Astrocyte (in vitro differentiated cells and primary cell): Measurements from ENCODE around the gene TRPC4AP. TPM values are rescaled to one million over a fixed set of nuclear protein-coding genes. Genes with fewer than 3 reads are reported as not detected.

Source experiments
- DNase-seq: peaks from one replicate; pipeline ENCODE4 v3.0.0-alpha.2; 2010; ENCODE audit warnings: low read depth
- FAIRE-seq: peaks from 2 replicates; lab custom pipeline; 2011; peaks lifted over from hg19 to GRCh38; lab: Jason Lieb, UNC
- H2AFZ ChIP-seq: 2 replicates; pipeline ENCODE4 v1.6.0; 2012; ENCODE audit warnings: low read depth, low read length, inconsistent platforms
- H3K27ac ChIP-seq: 2 replicates; pipeline ENCODE4 v1.5.1; 2011; ENCODE audit warnings: low read depth, low read length, inconsistent platforms
- H3K27me3 ChIP-seq: 2 replicates; pipeline ENCODE4 v1.6.0; 2011; ENCODE audit warnings: low read length, inconsistent platforms; ENCODE audit not compliant: insufficient read depth
- H3K36me3 ChIP-seq: 2 replicates; pipeline ENCODE4 v1.5.1; 2011; ENCODE audit warnings: low read length, inconsistent platforms; ENCODE audit not compliant: insufficient read depth
- H3K4me1 ChIP-seq: 2 replicates; pipeline ENCODE4 v1.5.1; 2011; ENCODE audit warnings: low read length, inconsistent platforms; ENCODE audit not compliant: insufficient read depth
- H3K4me2 ChIP-seq: 2 replicates; pipeline ENCODE4 v1.6.0; 2012; ENCODE audit warnings: low read length, inconsistent platforms
- H3K4me3 ChIP-seq: 2 replicates; pipeline ENCODE4 v1.5.1; 2011; ENCODE audit warnings: low read depth, mild to moderate bottlenecking, low read length, inconsistent platforms; ENCODE audit not compliant: insufficient read depth
- H3K79me2 ChIP-seq: 2 replicates; pipeline ENCODE4 v1.6.0; 2012; ENCODE audit warnings: mild to moderate bottlenecking, low read length, inconsistent platforms; ENCODE audit not compliant: insufficient read depth
- H3K9ac ChIP-seq: 2 replicates; pipeline ENCODE4 v1.6.0; 2012; ENCODE audit warnings: mild to moderate bottlenecking, low read length, inconsistent platforms
- H3K9me3 ChIP-seq: 2 replicates; pipeline ENCODE4 v1.5.1; 2012; ENCODE audit warnings: low read depth, mild to moderate bottlenecking, low read length, inconsistent platforms; ENCODE audit not compliant: insufficient read depth
- H4K20me1 ChIP-seq: 2 replicates; pipeline ENCODE4 v1.6.0; 2012; ENCODE audit warnings: low read length, inconsistent platforms; ENCODE audit not compliant: insufficient read depth
- H3K27ac Mint-ChIP-seq: one replicate; pipeline ENCODE4 v1.8.0; 2021; ENCODE audit warnings: mild to moderate bottlenecking, mixed read lengths; ENCODE audit not compliant: unreplicated experiment
- H3K27me3 Mint-ChIP-seq: one replicate; pipeline ENCODE4 v1.8.0; 2021; ENCODE audit warnings: low read depth, mixed read lengths; ENCODE audit not compliant: unreplicated experiment
- H3K36me3 Mint-ChIP-seq: one replicate; pipeline ENCODE4 v1.8.0; 2021; ENCODE audit warnings: low read depth, mixed read lengths; ENCODE audit not compliant: unreplicated experiment
- H3K4me1 Mint-ChIP-seq: one replicate; pipeline ENCODE4 v1.8.0; 2021; ENCODE audit warnings: low read depth, mixed read lengths; ENCODE audit not compliant: unreplicated experiment
- H3K4me3 Mint-ChIP-seq: one replicate; pipeline ENCODE4 v1.8.0; 2021; ENCODE audit warnings: mild to moderate bottlenecking, moderate library complexity, mixed read lengths; ENCODE audit not compliant: unreplicated experiment
- H3K9me3 Mint-ChIP-seq: one replicate; pipeline ENCODE4 v1.8.0; 2021; ENCODE audit warnings: mild to moderate bottlenecking, mixed read lengths; ENCODE audit not compliant: unreplicated experiment
- CTCF ChIP-seq: IDR thresholded peaks from 2 replicates; pipeline ENCODE4 v1.5.1; 2011; ENCODE audit warnings: low read depth, mild to moderate bottlenecking, inconsistent platforms, low read length, moderate library complexity; ENCODE audit not compliant: insufficient read depth
- EZH2 ChIP-seq: IDR thresholded peaks from 2 replicates; pipeline ENCODE4 v1.6.1; 2012; ENCODE audit warnings: mild to moderate bottlenecking, low read length, inconsistent platforms; ENCODE audit not compliant: insufficient read depth
- total RNA-seq: library from RNA; stranded (reverse); gene quantifications from 2 replicates; pipeline ENCODE4 v1.2.1, GENCODE V29; 2021

TRPC4AP gene
- total RNA-seq, 1 donor from 2014 or later, result 92.6 TPM

GRCh38 chr20:34995696-34996095 lies 96.9 kb downstream of the TRPC4AP start:
- Mint-ChIP-seq H3K4me3 (no peak overlapping the region), H3K36me3 (peaks cover 17% of the 10 kb centered on the region)
- no peak for TF ChIP-seq EZH2

GRCh38 chr20:34995192-34995591 lies 97.4 kb downstream of the TRPC4AP start:
- FAIRE-seq (no peak), DNase-seq (no peak)

More at GRCh38 chr20:34995696-34996095, 96.9 kb downstream of the TRPC4AP start:
- FAIRE-seq (no peak), DNase-seq (no peak)
- Mint-ChIP-seq H3K27me3 (no peaks in the 10 kb centered on the region), H3K27ac (no peak overlapping the region), H3K4me1 (peaks cover 3% of the 10 kb centered on the region), H3K9me3 (no peaks in the 10 kb centered on the region)
- no peaks in the 10 kb centered on the region for H3K4me1 ChIP-seq
- H3K27me3 ChIP-seq, result no peaks in the 10 kb centered on the region
- no peak overlapping the region for H2AFZ ChIP-seq
- H3K9ac ChIP-seq, result no peak overlapping the region
- H3K9me3 ChIP-seq, result no peaks in the 10 kb centered on the region
- no peak overlapping the region for H3K4me2 ChIP-seq
- H3K27ac ChIP-seq, result no peak overlapping the region
- no peak overlapping the region for H3K4me3 ChIP-seq
- peaks cover 39% of the 10 kb centered on the region for H4K20me1 ChIP-seq
- H3K79me2 ChIP-seq, result no peaks in the 10 kb centered on the region
- H3K36me3 ChIP-seq, result no peaks in the 10 kb centered on the region

GRCh38 chr20:34994509-34995131 lies 98.0 kb downstream of the TRPC4AP start:
- no peak for FAIRE-seq
- Histone ChIP-seq H3K4me1 (no peaks in the 10 kb centered on the region), H3K4me3 (no peak overlapping the region), H2AFZ (no peak overlapping the region), H3K36me3 (no peaks in the 10 kb centered on the region), H3K9ac (no peak overlapping the region), H3K9me3 (no peaks in the 10 kb centered on the region), H3K79me2 (no peaks in the 10 kb centered on the region), H3K27me3 (no peaks in the 10 kb centered on the region), H3K27ac (no peak overlapping the region), H3K4me2 (no peak overlapping the region), H4K20me1 (peaks cover 35% of the 10 kb centered on the region)
- peaks cover 3% of the 10 kb centered on the region for H3K4me1 Mint-ChIP-seq
- no peaks in the 10 kb centered on the region for H3K9me3 Mint-ChIP-seq
- H3K36me3 Mint-ChIP-seq, result peaks cover 19% of the 10 kb centered on the region
- no peak overlapping the region for H3K27ac Mint-ChIP-seq
- TF ChIP-seq EZH2, result no peak
- no peak for TF ChIP-seq CTCF
- no peak for DNase-seq
- H3K4me3 Mint-ChIP-seq, result no peak overlapping the region
- H3K27me3 Mint-ChIP-seq, result no peaks in the 10 kb centered on the region

More at GRCh38 chr20:34995192-34995591, 97.4 kb downstream of the TRPC4AP start:
- Histone ChIP-seq H3K4me3 (no peak overlapping the region), H3K79me2 (no peaks in the 10 kb centered on the region), H3K4me2 (no peak overlapping the region), H3K27ac (no peak overlapping the region), H3K4me1 (no peaks in the 10 kb centered on the region), H3K9me3 (no peaks in the 10 kb centered on the region), H3K27me3 (no peaks in the 10 kb centered on the region), H4K20me1 (peaks cover 35% of the 10 kb centered on the region), H3K9ac (no peak overlapping the region), H2AFZ (no peak overlapping the region), H3K36me3 (no peaks in the 10 kb centered on the region)
- Mint-ChIP-seq H3K36me3 (peaks cover 19% of the 10 kb centered on the region), H3K4me1 (peaks cover 3% of the 10 kb centered on the region), H3K9me3 (no peaks in the 10 kb centered on the region), H3K27ac (no peak overlapping the region), H3K4me3 (no peak overlapping the region), H3K27me3 (no peaks in the 10 kb centered on the region)
- TF ChIP-seq EZH2, result no peak
- no peak for TF ChIP-seq CTCF
